Ramos (cell line): ENCODE measurements around the gene ERVK3-1.
"Not testable (repeated sequence)": the region's sequence is repeated elsewhere in the genome, so short reads cannot be mapped to it uniquely, and the experiment has no call there.

Source experiments
- in situ Hi-C: fragments of 300-500 bp; cut with MboI; formaldehyde crosslinking; loops from one replicate; pipeline ENCODE4 v1.14.3; 2022; ENCODE audit warnings: low sequenced_read_pairs; ENCODE audit not compliant: unreplicated experiment

ERVK3-1 gene

GRCh38 chr19:58305065-58305931, at the start of gene ERVK3-1:
ERVK3-1 (plus strand) TSS chr19:58305377; CDS start chr19:58312169, 6,792 bp downstream.
- in situ Hi-C loops, result no loop called here

GRCh38 chr19:58258259-58258658, 46.9 kb upstream of the ERVK3-1 start:
- in situ Hi-C loops, result not testable (repeated sequence)

- in situ Hi-C loops, result no loop called here
Observed at GRCh38 chr19:58261600-58261967, 43.6 kb upstream of the ERVK3-1 start.

- in situ Hi-C loops, result no loop called here
Observed at GRCh38 chr19:58261968-58262921, 42.9 kb upstream of the ERVK3-1 start.

- in situ Hi-C loops, result no loop called here
Observed at GRCh38 chr19:58262922-58263296, 42.3 kb upstream of the ERVK3-1 start.

GRCh38 chr19:58265100-58265499, 40.1 kb upstream of the ERVK3-1 start:
- in situ Hi-C loops, result no loop called here

GRCh38 chr19:58268344-58268743, 36.8 kb upstream of the ERVK3-1 start:
- in situ Hi-C loops, result no loop called here

GRCh38 chr19:58274771-58275201, 30.4 kb upstream of the ERVK3-1 start:
- in situ Hi-C loops, result no loop called here

- in situ Hi-C loops, result no loop called here
Observed at GRCh38 chr19:58275564-58275963, 29.6 kb upstream of the ERVK3-1 start.

- in situ Hi-C loops, result no loop called here
Observed at GRCh38 chr19:58277197-58277596, 28.0 kb upstream of the ERVK3-1 start.

- in situ Hi-C loops, result no loop called here
Observed at GRCh38 chr19:58277748-58278540, 27.2 kb upstream of the ERVK3-1 start.

- in situ Hi-C loops, result no loop called here
Observed at GRCh38 chr19:58278541-58279041, 26.6 kb upstream of the ERVK3-1 start, which contains the start of gene ZNF8. ZNF8 (plus strand) TSS chr19:58278955; CDS start chr19:58279082, 127 bp downstream.

GRCh38 chr19:58279042-58279924, 25.9 kb upstream of the ERVK3-1 start:
- in situ Hi-C loops, result no loop called here

- in situ Hi-C loops, result no loop called here
Observed at GRCh38 chr19:58279925-58280316, 25.3 kb upstream of the ERVK3-1 start.

GRCh38 chr19:58284199-58284598, 21.0 kb upstream of the ERVK3-1 start:
- in situ Hi-C loops, result no loop called here

GRCh38 chr19:58291943-58292342, 13.2 kb upstream of the ERVK3-1 start:
- in situ Hi-C loops, result no loop called here

GRCh38 chr19:58294743-58295374, 10.3 kb upstream of the ERVK3-1 start:
- in situ Hi-C loops, result no loop called here

- in situ Hi-C loops, result no loop called here
Observed at GRCh38 chr19:58296104-58296503, 9.1 kb upstream of the ERVK3-1 start.

GRCh38 chr19:58300620-58301019, 4.6 kb upstream of the ERVK3-1 start:
- in situ Hi-C loops, result no loop called here
